Suppressor macrophage (primary cell): ENCODE results near the gene LRRC7.

Source experiments
- DNase-seq, 4 experiments: peaks; one replicate each; pipeline ENCODE4 v3.0.0-alpha.2; 2020 to 2022

The LRRC7 gene

GRCh38 chr1:69985376-69985775 lies 417.7 kb downstream of the LRRC7 start:
- DNase-seq, result no peak

DNA sequence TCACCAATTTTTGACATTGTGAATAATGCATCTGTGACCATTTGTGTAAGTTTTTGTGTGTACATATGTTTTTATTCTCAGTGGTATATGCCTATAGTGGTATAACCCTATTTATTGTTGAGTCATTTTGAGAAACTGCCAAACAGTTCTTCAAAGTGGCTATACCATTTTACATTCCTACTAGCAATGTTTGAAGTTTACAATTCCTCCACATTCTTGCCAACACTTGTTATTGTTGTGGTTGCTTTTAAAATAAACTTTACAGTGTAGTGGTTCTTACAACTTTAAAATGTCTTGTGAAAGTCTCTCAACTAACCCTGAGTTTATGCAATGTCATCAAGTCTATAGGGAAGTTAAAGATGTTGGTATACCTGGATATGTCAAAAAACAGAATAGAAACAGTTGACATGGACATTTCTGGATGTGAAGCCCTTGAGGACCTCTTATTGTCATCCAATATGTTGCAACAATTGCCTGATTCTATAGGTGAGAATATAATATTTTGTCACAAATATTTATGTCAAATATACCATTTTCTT lies 418.2 kb downstream of the LRRC7 start:
- no peak for DNase-seq

- peak in 2 of 4 experiments; percentile 15 to 20 for DNase-seq
Measured at GRCh38 chr1:69987881-69988280, 420.2 kb downstream of the LRRC7 start.

DNA sequence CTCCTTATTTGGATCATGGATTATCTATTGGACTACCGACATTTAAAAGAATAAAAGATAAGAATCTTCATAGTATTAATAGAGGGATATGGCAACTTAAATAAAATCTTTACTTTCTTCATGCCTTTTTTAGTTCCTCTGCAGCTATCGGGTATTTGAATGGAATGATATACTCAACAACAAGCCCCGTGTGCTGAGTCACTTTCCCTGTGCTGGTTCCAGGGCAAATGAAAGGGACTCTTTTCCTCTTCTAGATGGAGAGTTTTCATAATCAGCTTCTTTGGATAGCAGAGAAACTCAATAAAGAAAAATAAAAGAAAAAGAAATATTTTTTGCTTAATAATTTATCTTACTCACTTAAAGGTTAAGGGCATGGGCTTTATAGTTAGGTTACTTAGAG lies 423.9 kb downstream of the LRRC7 start:
- DNase-seq, result no peak

DNA sequence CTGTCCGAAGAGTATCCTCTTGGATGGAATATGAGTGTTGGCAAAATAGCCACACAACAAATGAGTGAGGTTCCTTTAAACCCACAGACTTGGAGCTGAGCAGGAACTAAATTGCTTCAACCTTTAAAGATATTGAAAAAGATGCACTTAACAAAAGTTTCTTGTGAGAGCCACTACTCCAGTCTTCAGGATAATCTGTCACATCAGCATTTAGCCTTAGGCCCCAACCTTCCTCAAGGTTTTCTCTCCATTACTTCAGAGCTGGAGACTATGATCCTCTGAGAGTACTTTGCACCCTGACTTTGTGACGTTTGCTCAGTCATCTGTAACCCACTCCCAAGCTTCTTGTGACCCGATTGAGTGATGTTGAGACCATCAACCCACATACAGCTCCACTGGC lies 424.9 kb downstream of the LRRC7 start:
- no peak for DNase-seq

- no peak for DNase-seq
Measured at GRCh38 chr1:69993810-69994209, 426.1 kb downstream of the LRRC7 start.

DNA sequence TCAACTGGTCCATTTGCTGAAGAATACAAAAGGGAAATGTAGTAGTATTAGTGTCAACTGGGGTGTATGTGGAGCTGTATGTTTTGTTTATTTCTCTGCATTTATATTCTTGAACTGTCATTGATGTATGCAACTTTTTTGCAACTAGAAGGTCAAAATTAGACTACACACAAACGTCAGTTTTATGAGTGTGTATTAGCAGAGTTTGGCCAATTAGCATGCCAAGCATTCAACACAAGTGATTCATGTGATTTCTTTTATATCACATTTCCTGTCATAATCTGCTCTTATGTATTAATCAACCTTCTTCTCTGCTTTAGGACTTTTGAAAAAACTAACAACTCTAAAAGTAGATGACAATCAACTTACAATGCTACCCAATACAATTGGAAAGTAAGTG lies 426.5 kb downstream of the LRRC7 start:
- DNase-seq, result no peak

- DNase-seq, result no peak
Measured at GRCh38 chr1:69998847-69999246, 431.1 kb downstream of the LRRC7 start.

- peak in 2 of 4 experiments; percentile 11 to 39 for DNase-seq
Measured at GRCh38 chr1:70003211-70003908, 435.6 kb downstream of the LRRC7 start.

DNA sequence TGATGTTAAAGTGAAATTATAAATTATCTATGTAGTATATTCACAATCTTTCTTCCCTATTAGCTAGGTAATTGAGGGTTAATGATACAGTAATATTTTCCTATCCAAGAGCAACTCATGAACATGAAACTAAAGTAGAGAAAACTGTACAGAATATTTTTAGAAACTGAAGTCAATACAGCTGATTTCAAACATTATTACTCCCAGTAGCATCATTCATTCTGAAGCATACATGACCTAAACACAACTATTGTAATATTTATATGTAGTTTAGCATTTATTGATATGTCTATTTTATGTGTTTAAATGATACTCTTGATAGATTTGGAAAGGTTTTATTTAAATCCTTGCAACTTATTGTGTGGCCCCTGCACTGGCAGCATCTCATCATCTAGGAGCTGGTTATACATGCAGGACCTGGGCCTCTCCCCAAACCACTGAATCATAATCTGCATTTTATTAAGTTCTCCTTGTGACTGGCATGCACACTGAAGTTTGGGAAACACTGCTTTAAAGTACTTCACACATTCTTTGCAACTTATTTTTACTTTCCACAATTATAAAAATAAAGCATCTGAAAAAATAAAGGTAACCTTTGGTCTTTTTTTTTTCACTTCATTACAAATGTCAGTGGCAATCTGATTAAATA lies 437.8 kb downstream of the LRRC7 start:
- no peak for DNase-seq

GRCh38 chr1:70008660-70009059 lies 440.9 kb downstream of the LRRC7 start:
- no peak for DNase-seq

DNA sequence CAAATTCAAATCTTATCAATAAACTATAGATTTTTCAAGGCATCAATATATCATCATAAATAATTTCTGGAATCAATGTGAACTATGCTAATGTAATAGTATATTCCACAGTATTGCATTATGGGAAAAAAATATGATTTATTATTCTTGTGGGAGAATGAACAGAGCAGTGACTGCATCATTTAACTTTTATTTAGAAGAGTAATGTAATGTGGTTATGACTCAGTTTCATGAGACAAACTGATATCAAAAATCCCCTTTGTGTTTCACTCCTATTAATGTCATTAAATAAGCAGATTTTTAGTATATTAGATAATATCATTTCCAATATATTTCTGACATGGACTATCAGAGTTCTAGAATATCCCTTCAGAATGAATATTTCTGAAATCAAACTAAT lies 450.0 kb downstream of the LRRC7 start:
- no peak for DNase-seq

- no peak for DNase-seq
Measured at GRCh38 chr1:70024272-70024671, 456.6 kb downstream of the LRRC7 start.

DNA sequence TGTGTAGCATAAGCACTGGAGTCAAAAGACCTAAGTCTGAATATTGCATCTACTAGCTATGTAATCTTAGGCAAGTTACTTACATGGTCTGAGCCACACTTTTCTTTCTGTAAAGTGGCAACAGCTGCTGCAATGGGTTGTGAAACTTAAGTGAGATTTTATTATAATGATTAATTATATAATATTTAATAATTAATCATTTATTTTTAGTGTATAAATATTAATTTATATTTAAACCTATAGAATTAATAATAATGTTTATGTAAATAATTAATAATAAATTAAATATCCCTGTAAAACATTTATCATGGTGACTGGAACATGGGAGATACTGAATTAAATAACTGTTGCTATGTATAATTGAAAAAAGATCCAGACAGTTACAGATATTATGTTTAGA lies 457.3 kb downstream of the LRRC7 start:
- no peak for DNase-seq

GRCh38 chr1:70025846-70026245 lies 458.1 kb downstream of the LRRC7 start:
- no peak for DNase-seq

DNA sequence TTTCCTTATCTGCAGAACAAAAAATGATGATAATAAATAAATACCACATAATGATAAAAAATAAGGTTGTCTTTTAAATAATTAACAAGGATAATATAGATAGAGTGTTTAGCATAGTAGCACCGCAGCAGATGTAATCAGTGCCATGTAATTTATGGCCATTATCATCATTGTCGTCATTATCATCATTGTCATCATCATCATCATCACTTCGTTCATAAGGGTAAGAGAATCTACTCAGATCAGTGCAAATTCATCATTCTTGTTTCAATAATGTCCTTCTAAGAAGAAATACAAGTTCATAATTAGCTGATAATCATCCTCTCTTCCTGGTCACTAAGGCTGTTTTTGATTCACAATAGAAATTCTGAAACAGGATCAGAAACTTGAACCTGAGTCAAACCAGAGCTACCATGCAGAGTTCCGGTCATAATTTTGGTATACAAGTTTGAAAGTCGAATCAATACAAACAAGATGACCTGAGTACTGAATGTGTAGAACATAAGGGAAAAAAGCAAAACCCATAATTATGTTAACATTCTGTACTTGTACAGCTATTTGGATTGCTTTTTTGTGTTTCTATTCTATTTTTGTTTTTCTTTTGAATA lies 465.6 kb downstream of the LRRC7 start:
- no peak for DNase-seq

DNA sequence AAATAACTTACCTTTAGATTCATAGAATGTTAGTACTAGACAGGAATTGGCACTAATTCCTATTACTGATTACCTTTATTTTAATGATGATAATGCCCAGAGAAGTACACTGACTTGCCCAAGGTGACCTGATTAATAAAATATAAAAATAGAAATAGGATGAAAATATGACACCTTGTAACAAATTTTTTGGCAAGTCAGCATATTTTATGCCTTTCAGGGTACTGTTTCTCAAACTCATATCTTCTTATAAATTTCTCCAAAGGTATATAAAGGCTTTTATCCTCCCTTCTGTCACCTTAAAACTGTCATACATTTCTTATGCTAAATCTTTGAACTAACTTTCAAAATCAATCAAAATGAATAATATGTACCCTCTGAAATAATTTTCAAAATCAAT lies 466.2 kb downstream of the LRRC7 start:
- DNase-seq, result no peak

GRCh38 chr1:70034403-70034802 lies 466.7 kb downstream of the LRRC7 start:
- DNase-seq, result no peak

- no peak for DNase-seq
Measured at GRCh38 chr1:70038025-70038424, 470.3 kb downstream of the LRRC7 start.

DNA sequence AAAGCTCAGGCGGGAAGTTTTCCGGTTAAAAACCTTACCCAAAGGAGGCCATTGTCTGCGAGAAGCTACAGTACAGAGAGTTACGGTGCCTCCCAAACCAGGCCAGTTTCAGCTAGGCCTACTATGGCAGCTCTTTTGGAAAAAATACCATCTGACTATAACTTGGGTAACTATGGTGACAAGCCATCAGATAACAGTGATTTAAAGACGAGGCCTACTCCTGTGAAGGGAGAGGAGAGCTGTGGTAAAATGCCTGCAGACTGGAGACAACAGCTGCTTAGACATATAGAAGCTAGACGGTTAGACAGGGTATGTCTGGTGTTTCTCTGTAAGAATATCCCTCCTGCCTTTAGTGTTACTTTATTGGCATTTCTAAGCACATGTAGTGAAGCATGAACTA lies 471.8 kb downstream of the LRRC7 start:
- DNase-seq, result no peak

- DNase-seq, result peak in 3 of 4 experiments; percentile 5 to 23 (median 9)
Measured at GRCh38 chr1:70041317-70042045, 473.8 kb downstream of the LRRC7 start.

GRCh38 chr1:70042090-70042731 lies 474.5 kb downstream of the LRRC7 start:
- DNase-seq, result peak in 3 of 4 experiments; percentile 12 to 41 (median 20)

GRCh38 chr1:70043804-70044203 lies 476.1 kb downstream of the LRRC7 start:
- peak in 1 of 4 experiments; percentile 10 for DNase-seq
